Breast epithelium (tissue), 3 donors: ENCODE measurements around the gene UBE4B.

Experiments
- CTCF ChIP-seq, 3 donors: fragments of 450-650 bp; IDR thresholded peaks; one replicate each; pipeline ENCODE4 v1.5.1; 2016 to 2017; ENCODE audit warnings: antibody characterized with exemption in 3 of 3, mild to moderate bottlenecking in 3 of 3, moderate library complexity in 3 of 3
- POLR2A ChIP-seq: fragments of 450-650 bp; IDR thresholded peaks from one replicate; pipeline ENCODE4 v1.6.1; 2016; ENCODE audit warnings: antibody characterized with exemption, mild to moderate bottlenecking, moderate library complexity
- POLR2AphosphoS5 ChIP-seq, 3 donors: sonication (generic); formaldehyde crosslinking; IDR thresholded peaks; one replicate each; pipeline ENCODE4 v1.6.1; 2017; ENCODE audit warnings: antibody characterized with exemption in 3 of 3

GRCh38 chr1:10213186-10213705, 180.5 kb downstream of the UBE4B start:
- TF ChIP-seq CTCF (IDR thresholded peaks at IDR 0.05) (no peak), POLR2A (no peak), POLR2AphosphoS5 (IDR thresholded peaks at IDR 0.05) (no peak)
